Inflammatory macrophage treated with lipopolysaccharide for 4 hours (primary cell): ENCODE data around the gene CETP.
"Not testable (repeated sequence)": the region's sequence is repeated elsewhere in the genome, so short reads cannot be mapped to it uniquely, and the experiment has no call there.

ENCODE experiments used
- DNase-seq: peaks from one replicate; pipeline ENCODE4 v3.0.0-alpha.2; 2020

CETP gene

GRCh38 chr16:57000271-57001025 lies 38.7 kb downstream of the CETP start:
- peak; percentile 84 for DNase-seq

- no peak for DNase-seq
Measured at GRCh38 chr16:57001026-57001679, 39.4 kb downstream of the CETP start.

GRCh38 chr16:57003439-57004386 lies 42.0 kb downstream of the CETP start:
- no peak for DNase-seq

- DNase-seq = no peak
Measured at GRCh38 chr16:57004387-57005250, 42.9 kb downstream of the CETP start.

GRCh38 chr16:57005597-57005996 lies 43.8 kb downstream of the CETP start:
- not testable (repeated sequence) for DNase-seq

- DNase-seq = no peak
Measured at GRCh38 chr16:57007050-57007449, 45.3 kb downstream of the CETP start.

GRCh38 chr16:57007530-57007929 lies 45.8 kb downstream of the CETP start:
- no peak for DNase-seq

GRCh38 chr16:57008440-57008839 lies 46.7 kb downstream of the CETP start:
- DNase-seq = no peak

- DNase-seq = no peak
Measured at GRCh38 chr16:57009643-57010170, 48.0 kb downstream of the CETP start.

GRCh38 chr16:57012353-57012752 lies 50.6 kb downstream of the CETP start:
- no peak for DNase-seq

GRCh38 chr16:57013229-57013628 lies 51.5 kb downstream of the CETP start:
- DNase-seq = no peak

- peak; percentile 77 for DNase-seq
Measured at GRCh38 chr16:57013902-57014301, 52.2 kb downstream of the CETP start.

GRCh38 chr16:57016301-57016700 lies 54.6 kb downstream of the CETP start:
- DNase-seq = no peak

- no peak for DNase-seq
Measured at GRCh38 chr16:57016831-57017230, 55.1 kb downstream of the CETP start.

GRCh38 chr16:57017251-57017650 lies 55.5 kb downstream of the CETP start:
- peak; percentile 11 for DNase-seq

GRCh38 chr16:57019746-57020145 lies 58.0 kb downstream of the CETP start:
- DNase-seq = no peak

- no peak for DNase-seq
Measured at GRCh38 chr16:57020651-57021050, 58.9 kb downstream of the CETP start.

GRCh38 chr16:57021757-57022156 lies 60.0 kb downstream of the CETP start:
- no peak for DNase-seq

GRCh38 chr16:57022445-57022844 lies 60.7 kb downstream of the CETP start:
- DNase-seq = no peak

GRCh38 chr16:57023541-57024249 lies 61.9 kb downstream of the CETP start:
- DNase-seq = no peak

GRCh38 chr16:57024894-57025680 lies 63.3 kb downstream of the CETP start:
- DNase-seq = peak; percentile 18
